ENCODE data around the gene ANKFY1. TPM values are rescaled to one million over a fixed set of nuclear protein-coding genes. Genes with fewer than 3 reads are reported as not detected.
A peak's percentile ranks its signal among the peaks of the same experiment; 100 is the strongest.
"Not testable (repeated sequence)": the region's sequence is repeated elsewhere in the genome, so short reads cannot be mapped to it uniquely, and the experiment has no call there.

ANKFY1 gene
- total RNA-seq, 1 donor: 44.9 TPM

GRCh38 chr17:4195306-4195705 is 68.5 kb downstream of the ANKFY1 start:
- DNase-seq (ENCODE audit: insufficient read length, low spot score, missing footprints): peak; percentile 94
- H3K4me3 ChIP-seq (ENCODE audit: insufficient read depth, low read length): peak overlapping the region; percentile 25

GRCh38 chr17:4194796-4195195 is 69.0 kb downstream of the ANKFY1 start:
- H3K36me3 ChIP-seq (ENCODE audit: insufficient read depth, low read length): peaks cover 32% of the 10 kb centered on the region
- H3K79me2 ChIP-seq (ENCODE audit: insufficient read depth, low read length): no peaks in the 10 kb centered on the region
- H2AFZ ChIP-seq (ENCODE audit: low read length): no peak overlapping the region
- peak; percentile 32 for DNase-seq (ENCODE audit: insufficient read length, low spot score, missing footprints)
- TF ChIP-seq CTCF (IDR thresholded peaks at IDR 0.05; ENCODE audit: extremely low read depth, low read depth, low read length): no peak
- no peak overlapping the region for H3K4me3 ChIP-seq (ENCODE audit: insufficient read depth, low read length)
- peak overlapping the region; percentile 95 for H3K27ac ChIP-seq (ENCODE audit: low read depth, low read length)
- H4K20me1 ChIP-seq (ENCODE audit: insufficient read depth, low read length): no peaks in the 10 kb centered on the region
- peak overlapping the region; percentile 71 for H3K4me2 ChIP-seq (ENCODE audit: insufficient read depth, low read length)
- H3K9me3 ChIP-seq (ENCODE audit: low read depth, low read length): no peaks in the 10 kb centered on the region
- H3K4me1 ChIP-seq (ENCODE audit: insufficient read depth, low read length): peaks cover 17% of the 10 kb centered on the region
- no peaks in the 10 kb centered on the region for H3K27me3 ChIP-seq (ENCODE audit: insufficient read depth, low read length)

More at GRCh38 chr17:4195306-4195705, 68.5 kb downstream of the ANKFY1 start:
- no peak for TF ChIP-seq CTCF (IDR thresholded peaks at IDR 0.05; ENCODE audit: extremely low read depth, low read depth, low read length)
- H3K36me3 ChIP-seq (ENCODE audit: insufficient read depth, low read length): peaks cover 31% of the 10 kb centered on the region
- H3K27me3 ChIP-seq (ENCODE audit: insufficient read depth, low read length): no peaks in the 10 kb centered on the region
- H3K79me2 ChIP-seq (ENCODE audit: insufficient read depth, low read length): no peaks in the 10 kb centered on the region
- peak overlapping the region; percentile 54 for H2AFZ ChIP-seq (ENCODE audit: low read length)
- H3K4me1 ChIP-seq (ENCODE audit: insufficient read depth, low read length): peaks cover 17% of the 10 kb centered on the region
- H3K27ac ChIP-seq (ENCODE audit: low read depth, low read length): peak overlapping the region; percentile 95
- H3K4me2 ChIP-seq (ENCODE audit: insufficient read depth, low read length): peak overlapping the region; percentile 71
- no peaks in the 10 kb centered on the region for H4K20me1 ChIP-seq (ENCODE audit: insufficient read depth, low read length)
- H3K9me3 ChIP-seq (ENCODE audit: low read depth, low read length): no peaks in the 10 kb centered on the region

- H3K4me1 ChIP-seq (ENCODE audit: insufficient read depth, low read length): peaks cover 11% of the 10 kb centered on the region
- not testable (repeated sequence) for H3K4me3 ChIP-seq (ENCODE audit: insufficient read depth, low read length); H2AFZ ChIP-seq (ENCODE audit: low read length); H4K20me1 ChIP-seq (ENCODE audit: insufficient read depth, low read length); H3K79me2 ChIP-seq (ENCODE audit: insufficient read depth, low read length); H3K27ac ChIP-seq (ENCODE audit: low read depth, low read length); H3K9me3 ChIP-seq (ENCODE audit: low read depth, low read length); DNase-seq (ENCODE audit: insufficient read length, low spot score, missing footprints); H3K4me2 ChIP-seq (ENCODE audit: insufficient read depth, low read length); H3K27me3 ChIP-seq (ENCODE audit: insufficient read depth, low read length)
- H3K36me3 ChIP-seq (ENCODE audit: insufficient read depth, low read length): peaks cover 46% of the 10 kb centered on the region
Measured at GRCh38 chr17:4190791-4191190, 73.0 kb downstream of the ANKFY1 start.

GRCh38 chr17:4189280-4189679 is 74.5 kb downstream of the ANKFY1 start:
- no peak overlapping the region for H3K27ac ChIP-seq (ENCODE audit: low read depth, low read length)
- no peaks in the 10 kb centered on the region for H3K79me2 ChIP-seq (ENCODE audit: insufficient read depth, low read length)

More at GRCh38 chr17:4189280-4189679, 74.5 kb downstream of the ANKFY1 start:
- Histone ChIP-seq H3K4me1 (ENCODE audit: insufficient read depth, low read length) (no peaks in the 10 kb centered on the region), H3K4me2 (ENCODE audit: insufficient read depth, low read length) (no peak overlapping the region), H3K27me3 (ENCODE audit: insufficient read depth, low read length) (no peaks in the 10 kb centered on the region), H4K20me1 (ENCODE audit: insufficient read depth, low read length) (no peaks in the 10 kb centered on the region), H3K4me3 (ENCODE audit: insufficient read depth, low read length) (no peak overlapping the region), H3K36me3 (ENCODE audit: insufficient read depth, low read length) (peaks cover 44% of the 10 kb centered on the region), H3K9me3 (ENCODE audit: low read depth, low read length) (no peaks in the 10 kb centered on the region), H2AFZ (ENCODE audit: low read length) (no peak overlapping the region)
- no peak for DNase-seq (ENCODE audit: insufficient read length, low spot score, missing footprints)
- no peak for TF ChIP-seq CTCF (IDR thresholded peaks at IDR 0.05; ENCODE audit: extremely low read depth, low read depth, low read length)

All from osteoblast (primary cell).